Body of pancreas (tissue), 4 donors: Measurements from ENCODE around the gene IL4R. TPM values are rescaled to one million over a fixed set of nuclear protein-coding genes. Genes with fewer than 3 reads are reported as not detected.

Experiments
- ATAC-seq: fragments of 150-250 bp; one replicate; pipeline ENCODE4 v1.9.1; 2016
- DNase-seq, 4 donors: peaks; one replicate each; pipeline ENCODE4 v3.0.0-alpha.2; 2019
- H3K27ac ChIP-seq, 4 donors: fragments of 200-600 bp; sonication (generic); 1 replicate in 3 of 4; 2 replicates in 1 of 4; pipeline versions ENCODE4 v1.5.1 to v1.6.1; 2016 to 2019; ENCODE audit warnings: mild to moderate bottlenecking in 1 of 4, mixed read lengths in 1 of 4, moderate library complexity in 1 of 4
- H3K27me3 ChIP-seq, 2 donors: fragments of 200-600 bp; sonication (generic); one replicate each; pipeline ENCODE4 v1.6.0; 2016; ENCODE audit warnings: mild to moderate bottlenecking in 1 of 2
- H3K36me3 ChIP-seq, 2 donors: fragments of 200-600 bp; sonication (generic); replicated peaks in 1 of 2; 2 replicates each; pipeline ENCODE4 v1.5.1; 2016; ENCODE audit warnings: low read depth in 2 of 2; ENCODE audit not compliant: insufficient read depth in 1 of 2
- H3K4me1 ChIP-seq: fragments of 200-600 bp; sonication (generic); one replicate; pipeline ENCODE4 v1.6.0; 2016
- H3K4me3 ChIP-seq, 2 donors: fragments of 200-600 bp; sonication (generic); 1 replicate in 1 of 2; 2 replicates in 1 of 2; pipeline ENCODE4 v1.5.1; 2016 to 2019
- H3K9me3 ChIP-seq, 3 donors: fragments of 200-600 bp; sonication (generic); 1 replicate in 2 of 3; 2 replicates in 1 of 3; pipeline ENCODE4 v1.5.1; 2016
- POLR2A ChIP-seq, 3 donors: fragments of 450-650 bp; IDR thresholded peaks; one replicate each; pipeline ENCODE4 v1.6.1; 2016; ENCODE audit warnings: antibody characterized with exemption in 3 of 3, mild to moderate bottlenecking in 2 of 3
- WGBS, 2 donors: methylation state at CpG; one replicate each; pipeline ENCODE4 v1.1.5; 2017; 5-methylcytosine and 5-hydroxymethylcytosine counted together
- intact Hi-C: fragments of 100-400 bp; cut with DNase I; formaldehyde crosslinking; loops from one replicate; pipeline ENCODE4 v1.15.1; 2023
- total RNA-seq, 2 donors: library from RNA; depleted of rRNA; stranded (reverse); fragments of >200 nt; gene quantifications; one replicate each; pipeline ENCODE4 v1.1.0, GENCODE V29; 2016
- TF ChIP-seq, protein P1 (sequence below), 7 experiments: fragments of 450-650 bp in 4 of 7; fragments of 200-600 bp in 3 of 7; sonication (generic) in 3 of 7; IDR thresholded peaks; one replicate each; pipeline ENCODE4 v1.5.1; 2016 to 2019; ENCODE audit warnings: antibody characterized with exemption in 7 of 7

The IL4R gene
- total RNA-seq, 2 donors from 2014 or later: 29.7 to 236 TPM

DNA sequence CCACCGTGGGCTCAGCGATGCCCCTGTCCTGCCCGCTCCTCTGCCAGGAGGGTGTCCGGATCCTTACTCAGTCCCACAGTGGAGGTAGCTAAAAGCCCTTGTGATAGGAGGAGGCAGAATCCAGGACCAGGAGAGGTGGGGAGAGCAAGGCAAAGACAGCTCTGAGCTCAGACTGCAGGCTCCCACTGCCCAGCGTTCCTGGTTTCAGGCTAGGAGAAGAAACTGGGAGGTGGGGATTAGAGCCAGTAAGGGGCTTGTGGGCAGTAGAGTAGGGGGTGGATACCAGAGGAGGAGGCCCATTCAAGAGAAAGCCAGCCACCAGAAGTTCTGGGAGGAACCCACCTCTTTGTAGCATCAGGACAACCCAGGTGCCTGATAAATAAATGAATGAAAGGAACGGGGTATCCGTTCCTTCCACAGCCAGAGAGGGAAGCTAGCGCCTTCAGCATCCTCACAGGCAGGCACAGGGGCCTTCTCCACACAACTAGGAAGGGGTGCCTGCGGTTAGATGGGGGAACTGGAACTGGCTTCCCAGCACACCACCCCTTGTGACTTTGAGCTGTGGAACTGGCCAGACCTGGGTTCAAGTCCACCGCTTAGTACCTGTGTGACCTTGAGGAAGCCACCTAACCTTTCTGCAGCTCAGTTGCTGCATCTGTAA lies 90.5 kb downstream of the IL4R start:
- H3K4me1 ChIP-seq: no peaks in the 10 kb centered on the region
- DNase-seq (no peak), ATAC-seq (no peak)
- H3K27me3 ChIP-seq: no peaks in the 10 kb centered on the region
- no peaks in the 10 kb centered on the region for H3K9me3 ChIP-seq
- H3K36me3 ChIP-seq: no peaks in the 10 kb centered on the region
- TF ChIP-seq POLR2A (IDR thresholded peaks at IDR 0.05): no peak
- TF ChIP-seq, protein P1, sequence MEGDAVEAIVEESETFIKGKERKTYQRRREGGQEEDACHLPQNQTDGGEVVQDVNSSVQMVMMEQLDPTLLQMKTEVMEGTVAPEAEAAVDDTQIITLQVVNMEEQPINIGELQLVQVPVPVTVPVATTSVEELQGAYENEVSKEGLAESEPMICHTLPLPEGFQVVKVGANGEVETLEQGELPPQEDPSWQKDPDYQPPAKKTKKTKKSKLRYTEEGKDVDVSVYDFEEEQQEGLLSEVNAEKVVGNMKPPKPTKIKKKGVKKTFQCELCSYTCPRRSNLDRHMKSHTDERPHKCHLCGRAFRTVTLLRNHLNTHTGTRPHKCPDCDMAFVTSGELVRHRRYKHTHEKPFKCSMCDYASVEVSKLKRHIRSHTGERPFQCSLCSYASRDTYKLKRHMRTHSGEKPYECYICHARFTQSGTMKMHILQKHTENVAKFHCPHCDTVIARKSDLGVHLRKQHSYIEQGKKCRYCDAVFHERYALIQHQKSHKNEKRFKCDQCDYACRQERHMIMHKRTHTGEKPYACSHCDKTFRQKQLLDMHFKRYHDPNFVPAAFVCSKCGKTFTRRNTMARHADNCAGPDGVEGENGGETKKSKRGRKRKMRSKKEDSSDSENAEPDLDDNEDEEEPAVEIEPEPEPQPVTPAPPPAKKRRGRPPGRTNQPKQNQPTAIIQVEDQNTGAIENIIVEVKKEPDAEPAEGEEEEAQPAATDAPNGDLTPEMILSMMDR (IDR thresholded peaks at IDR 0.05): no peak
- no peak overlapping the region for H3K4me3 ChIP-seq
- intact Hi-C loops: no loop called here
- WGBS, 2 donors: 71 to 78% methylated on average over 6 to 10 of the region's 10 CpGs
- no peak overlapping the region for H3K27ac ChIP-seq

DNA sequence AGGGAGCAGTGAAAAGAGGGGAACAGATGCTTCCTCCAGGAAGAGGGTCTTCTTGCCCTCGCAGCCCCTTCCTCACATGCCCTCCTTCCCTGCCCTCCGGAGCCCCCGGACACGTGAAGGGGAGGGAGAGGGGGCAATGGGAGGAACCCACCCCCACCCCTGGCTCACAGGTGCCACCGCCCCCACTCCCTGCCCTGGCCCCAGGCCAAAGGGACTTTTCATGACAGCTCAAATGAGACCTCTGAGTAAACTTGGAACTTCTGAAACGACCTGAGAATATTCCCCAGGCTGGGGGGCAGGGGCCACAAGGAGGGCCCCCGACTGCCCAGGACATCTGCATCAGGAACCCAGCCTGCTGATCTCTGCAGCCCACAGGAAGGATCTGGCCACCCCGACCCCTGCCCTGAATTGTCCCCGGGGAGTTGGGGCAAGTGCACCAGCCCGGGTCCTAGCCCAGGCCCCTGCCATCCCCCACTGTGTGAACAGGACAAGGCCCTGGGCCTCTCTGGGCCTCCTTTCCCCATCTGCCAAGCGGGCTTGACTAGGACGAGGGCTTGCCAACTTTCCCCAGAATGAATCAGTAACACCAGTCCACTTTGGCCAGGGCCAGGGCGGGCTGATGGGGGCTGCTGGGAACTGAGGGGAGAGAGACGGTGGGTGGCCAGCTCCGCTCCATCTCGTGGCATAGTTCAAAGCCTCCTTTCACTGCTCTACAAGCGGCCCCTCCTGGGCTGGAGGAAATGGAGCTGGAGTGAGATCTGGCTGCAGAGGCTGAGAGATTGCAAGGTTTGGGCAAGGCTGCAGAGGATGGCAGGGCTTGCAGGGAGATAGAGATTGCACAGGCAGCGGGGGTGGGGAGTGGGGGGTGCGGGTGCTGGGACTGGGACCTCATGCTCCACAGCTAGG lies 92.0 kb downstream of the IL4R start:
- TF ChIP-seq POLR2A (IDR thresholded peaks at IDR 0.05): no peak
- TF ChIP-seq, protein P1 (IDR thresholded peaks at IDR 0.05): no peak
- intact Hi-C loops: no loop called here
- DNase-seq (no peak), ATAC-seq (no peak)
- no peaks in the 10 kb centered on the region for H3K9me3 ChIP-seq
- H3K4me1 ChIP-seq: no peaks in the 10 kb centered on the region
- no peak overlapping the region for H3K4me3 ChIP-seq
- no peaks in the 10 kb centered on the region for H3K27me3 ChIP-seq
- H3K36me3 ChIP-seq: no peaks in the 10 kb centered on the region
- no peak overlapping the region for H3K27ac ChIP-seq
- WGBS, 2 donors: 44 to 48% methylated on average over 16 of the region's 19 CpGs

DNA sequence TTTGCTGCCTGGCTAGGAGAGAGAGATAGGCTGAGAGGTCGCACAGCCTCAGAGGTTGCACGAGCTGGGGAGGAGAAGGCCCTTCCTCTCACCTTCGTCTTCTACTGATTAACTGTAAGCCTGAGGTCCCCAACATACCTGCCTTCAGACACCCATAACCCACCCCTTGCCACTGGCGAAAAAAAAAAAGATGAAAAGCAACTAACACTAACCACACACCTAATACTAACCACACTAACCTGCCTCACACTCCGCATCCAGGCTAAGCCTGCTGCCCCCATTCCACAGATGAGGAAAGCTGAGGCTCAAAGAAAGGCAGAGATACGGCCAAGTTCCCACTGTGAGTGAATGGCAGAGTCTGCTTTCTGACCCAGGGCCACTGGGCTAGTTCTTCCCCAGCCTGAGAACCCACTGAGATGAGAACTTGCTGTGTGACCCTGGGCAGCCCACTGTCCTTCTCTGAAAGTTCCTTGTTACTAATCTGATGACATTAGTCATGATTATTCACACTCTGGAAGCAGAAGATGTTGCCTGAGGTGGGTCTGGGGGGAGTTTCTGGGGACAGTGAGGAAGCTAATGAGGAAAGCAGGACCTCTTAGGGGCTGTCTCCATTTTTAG lies 92.8 kb downstream of the IL4R start:
- Histone ChIP-seq H3K27me3 (no peaks in the 10 kb centered on the region), H3K27ac (no peak overlapping the region), H3K9me3 (no peaks in the 10 kb centered on the region), H3K4me1 (no peaks in the 10 kb centered on the region), H3K36me3 (no peaks in the 10 kb centered on the region), H3K4me3 (no peak overlapping the region)
- WGBS, 2 donors: 46 to 59% methylated on average over 6 of the region's 6 CpGs
- DNase-seq (no peak), ATAC-seq (no peak)
- intact Hi-C loops: no loop called here
- TF ChIP-seq, protein P1 (IDR thresholded peaks at IDR 0.05): no peak
- no peak for TF ChIP-seq POLR2A (IDR thresholded peaks at IDR 0.05)

DNA sequence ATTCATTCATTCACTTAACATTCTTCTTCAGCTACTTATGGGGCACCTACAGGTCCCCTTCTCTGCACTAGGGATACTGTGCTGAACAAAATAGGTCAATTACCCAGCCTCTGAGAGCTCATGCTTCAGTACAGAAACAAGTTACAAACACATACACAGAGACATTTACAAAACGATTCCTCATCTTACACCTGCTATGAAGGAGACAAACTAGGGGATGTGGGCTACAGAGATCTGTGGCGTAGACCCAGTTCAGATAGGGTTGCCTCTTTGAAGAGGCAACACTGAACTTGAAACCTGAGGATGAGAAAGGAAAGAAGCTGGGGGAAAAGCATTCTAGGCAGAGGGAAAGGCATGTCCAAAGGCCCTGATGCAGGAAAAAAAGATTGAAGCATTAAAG lies 93.4 kb downstream of the IL4R start:
- H3K27ac ChIP-seq: no peak overlapping the region
- intact Hi-C loops: no loop called here
- H3K27me3 ChIP-seq: no peaks in the 10 kb centered on the region
- no peak overlapping the region for H3K4me3 ChIP-seq
- H3K4me1 ChIP-seq: no peaks in the 10 kb centered on the region
- no peak for DNase-seq
- TF ChIP-seq, protein P1 (IDR thresholded peaks at IDR 0.05): no peak
- no peak for TF ChIP-seq POLR2A (IDR thresholded peaks at IDR 0.05)
- no peaks in the 10 kb centered on the region for H3K36me3 ChIP-seq
- no peaks in the 10 kb centered on the region for H3K9me3 ChIP-seq
- ATAC-seq: no peak
- WGBS, 2 donors: 53 to 63% methylated on average over 2 of the region's 2 CpGs
